PFSK-1 (cell line): ENCODE data around the gene PRLR.

ENCODE experiments used
- POLR2AphosphoS5 ChIP-seq: IDR thresholded peaks from 2 replicates; pipeline ENCODE4 v1.6.1; 2012; ENCODE audit warnings: low read depth, mild to moderate bottlenecking, control low read depth, low read length, moderate library complexity
- REST ChIP-seq, 2 experiments: IDR thresholded peaks; 2 replicates each; pipeline versions ENCODE4 v1.6.1 to v1.8.0; 2011 to 2012; ENCODE audit warnings: low read depth in 2 of 2, low read length in 2 of 2, control low read depth in 1 of 2, inconsistent platforms in 1 of 2, mild to moderate bottlenecking in 1 of 2, moderate library complexity in 1 of 2; ENCODE audit not compliant: insufficient read depth in 1 of 2

GRCh38 chr5:35230038-35230611, at the start of gene PRLR:
- TF ChIP-seq POLR2AphosphoS5 (no peak), REST (IDR thresholded peaks at IDR 0.05; ENCODE audit: insufficient read depth in 1 of 2, low read depth in 2 of 2, low read length in 2 of 2) (no peak)
